Measurements from ENCODE around the gene RAI14. TPM values are rescaled to one million over a fixed set of nuclear protein-coding genes. Genes with fewer than 3 reads are reported as not detected.
"Not testable (repeated sequence)": the region's sequence is repeated elsewhere in the genome, so short reads cannot be mapped to it uniquely, and the experiment has no call there.

RAI14 gene
- polyA plus RNA-seq, 4 donors = 4.2 to 16.8 (median 7.6) TPM

- Histone ChIP-seq H3K36me3 (ENCODE audit: control insufficient read depth in 3 of 3, insufficient read depth in 2 of 3, low read depth in 1 of 3, low read length in 3 of 3) (no peaks in the 10 kb centered on the region), H3K27me3 (ENCODE audit: control insufficient read depth in 3 of 3, insufficient read depth in 3 of 3, low read length in 3 of 3) (no peaks in the 10 kb centered on the region), H3K4me1 (ENCODE audit: control insufficient read depth in 3 of 3, insufficient read depth in 2 of 3, low read depth in 1 of 3, low read length in 2 of 3) (peaks cover 0 to 8% (median 0%) of the 10 kb centered on the region in 3 donors), H3K4me3 (ENCODE audit: low read depth in 1 of 3, low read length in 3 of 3) (no peak overlapping the region), H3K27ac (ENCODE audit: low read depth in 1 of 3, low read length in 2 of 3) (peak overlapping the region in 1 of 3 donors; percentile 50), H3K9me3 (ENCODE audit: control insufficient read depth in 2 of 2, insufficient read depth in 1 of 2, low read depth in 1 of 2, low read length in 1 of 2) (no peaks in the 10 kb centered on the region)
- 60 to 78% (median 67%) methylated on average over 9 of the region's 9 CpGs for WGBS, 3 donors
- FAIRE-seq = no peak
- DNase-seq = no peak
These were observed 61.5 kb downstream of the RAI14 start for GRCh38 chr5:34717426-34718327.

GRCh38 chr5:34718516-34718915 is 62.4 kb downstream of the RAI14 start:
- WGBS, 3 donors = 88 to 93% (median 90%) methylated on average over 4 of the region's 4 CpGs
- no peak overlapping the region for H3K27ac ChIP-seq (ENCODE audit: low read depth in 1 of 3, low read length in 2 of 3)
- H3K4me3 ChIP-seq (ENCODE audit: low read depth in 1 of 3, low read length in 3 of 3) = no peak overlapping the region
- DNase-seq = no peak
- FAIRE-seq = no peak
- H3K4me1 ChIP-seq (ENCODE audit: control insufficient read depth in 3 of 3, insufficient read depth in 2 of 3, low read depth in 1 of 3, low read length in 2 of 3) = peaks cover 0 to 8% (median 0%) of the 10 kb centered on the region in 3 donors
- no peaks in the 10 kb centered on the region for H3K9me3 ChIP-seq (ENCODE audit: control insufficient read depth in 2 of 2, insufficient read depth in 1 of 2, low read depth in 1 of 2, low read length in 1 of 2)
- no peaks in the 10 kb centered on the region for H3K27me3 ChIP-seq (ENCODE audit: control insufficient read depth in 3 of 3, insufficient read depth in 3 of 3, low read length in 3 of 3)
- no peaks in the 10 kb centered on the region for H3K36me3 ChIP-seq (ENCODE audit: control insufficient read depth in 3 of 3, insufficient read depth in 2 of 3, low read depth in 1 of 3, low read length in 3 of 3)

- Histone ChIP-seq H3K4me3 (ENCODE audit: low read depth in 1 of 3, low read length in 3 of 3) (no peak overlapping the region), H3K36me3 (ENCODE audit: control insufficient read depth in 3 of 3, insufficient read depth in 2 of 3, low read depth in 1 of 3, low read length in 3 of 3) (no peaks in the 10 kb centered on the region), H3K27ac (ENCODE audit: low read depth in 1 of 3, low read length in 2 of 3) (no peak overlapping the region), H3K27me3 (ENCODE audit: control insufficient read depth in 3 of 3, insufficient read depth in 3 of 3, low read length in 3 of 3) (no peaks in the 10 kb centered on the region), H3K4me1 (ENCODE audit: control insufficient read depth in 3 of 3, insufficient read depth in 2 of 3, low read depth in 1 of 3, low read length in 2 of 3) (peaks cover 0 to 8% (median 0%) of the 10 kb centered on the region in 3 donors), H3K9me3 (ENCODE audit: control insufficient read depth in 2 of 2, insufficient read depth in 1 of 2, low read depth in 1 of 2, low read length in 1 of 2) (no peaks in the 10 kb centered on the region)
- FAIRE-seq (no peak), DNase-seq (no peak)
- WGBS, 3 donors = 86 to 90% (median 87%) methylated on average over 8 of the region's 8 CpGs
These were observed 62.9 kb downstream of the RAI14 start for GRCh38 chr5:34719029-34719428.

- DNase-seq (peak in 1 of 2 donors; percentile 73), FAIRE-seq (no peak)
- H3K27me3 ChIP-seq (ENCODE audit: control insufficient read depth in 3 of 3, insufficient read depth in 3 of 3, low read length in 3 of 3) = no peaks in the 10 kb centered on the region
- H3K36me3 ChIP-seq (ENCODE audit: control insufficient read depth in 3 of 3, insufficient read depth in 2 of 3, low read depth in 1 of 3, low read length in 3 of 3) = no peaks in the 10 kb centered on the region
- 61 to 66% (median 65%) methylated on average over 3 of the region's 3 CpGs for WGBS, 3 donors
- H3K9me3 ChIP-seq (ENCODE audit: control insufficient read depth in 2 of 2, insufficient read depth in 1 of 2, low read depth in 1 of 2, low read length in 1 of 2) = peaks cover 0 to 4% of the 10 kb centered on the region in 2 donors
- peaks cover 0 to 8% (median 0%) of the 10 kb centered on the region in 3 donors for H3K4me1 ChIP-seq (ENCODE audit: control insufficient read depth in 3 of 3, insufficient read depth in 2 of 3, low read depth in 1 of 3, low read length in 2 of 3)
- H3K4me3 ChIP-seq (ENCODE audit: low read depth in 1 of 3, low read length in 3 of 3) = no peak overlapping the region
- H3K27ac ChIP-seq (ENCODE audit: low read depth in 1 of 3, low read length in 2 of 3) = peak overlapping the region in 1 of 3 donors; percentile 36
These were observed 65.2 kb downstream of the RAI14 start for GRCh38 chr5:34721327-34721726.

GRCh38 chr5:34722183-34722582 is 66.1 kb downstream of the RAI14 start:
- H3K4me1 ChIP-seq (ENCODE audit: control insufficient read depth in 3 of 3, insufficient read depth in 2 of 3, low read depth in 1 of 3, low read length in 2 of 3) = peaks cover 0 to 8% (median 0%) of the 10 kb centered on the region in 3 donors
- H3K4me3 ChIP-seq (ENCODE audit: low read depth in 1 of 3, low read length in 3 of 3) = no peak overlapping the region
- H3K9me3 ChIP-seq (ENCODE audit: control insufficient read depth in 2 of 2, insufficient read depth in 1 of 2, low read depth in 1 of 2, low read length in 1 of 2) = peaks cover 0 to 6% of the 10 kb centered on the region in 2 donors
- no peaks in the 10 kb centered on the region for H3K36me3 ChIP-seq (ENCODE audit: control insufficient read depth in 3 of 3, insufficient read depth in 2 of 3, low read depth in 1 of 3, low read length in 3 of 3)
- no peaks in the 10 kb centered on the region for H3K27me3 ChIP-seq (ENCODE audit: control insufficient read depth in 3 of 3, insufficient read depth in 3 of 3, low read length in 3 of 3)
- no peak for DNase-seq
- WGBS, 3 donors = 81 to 91% (median 90%) methylated on average over 2 of the region's 2 CpGs
- H3K27ac ChIP-seq (ENCODE audit: low read depth in 1 of 3, low read length in 2 of 3) = no peak overlapping the region
- no peak for FAIRE-seq

GRCh38 chr5:34724741-34725140 is 68.6 kb downstream of the RAI14 start:
- 61 to 74% (median 69%) methylated on average over 1 of the region's 1 CpG for WGBS, 3 donors
- Histone ChIP-seq H3K4me1 (ENCODE audit: control insufficient read depth in 3 of 3, insufficient read depth in 2 of 3, low read depth in 1 of 3, low read length in 2 of 3) (peaks cover 0 to 8% (median 0%) of the 10 kb centered on the region in 3 donors), H3K27me3 (ENCODE audit: control insufficient read depth in 3 of 3, insufficient read depth in 3 of 3, low read length in 3 of 3) (no peaks in the 10 kb centered on the region)

GRCh38 chr5:34727166-34727749 is 71.1 kb downstream of the RAI14 start:
- not testable (repeated sequence) for H3K27ac ChIP-seq (ENCODE audit: low read depth in 1 of 3, low read length in 2 of 3); FAIRE-seq; H3K36me3 ChIP-seq (ENCODE audit: control insufficient read depth in 3 of 3, insufficient read depth in 2 of 3, low read depth in 1 of 3, low read length in 3 of 3); H3K4me1 ChIP-seq (ENCODE audit: control insufficient read depth in 3 of 3, insufficient read depth in 2 of 3, low read depth in 1 of 3, low read length in 2 of 3); H3K4me3 ChIP-seq (ENCODE audit: low read depth in 1 of 3, low read length in 3 of 3); DNase-seq; H3K27me3 ChIP-seq (ENCODE audit: control insufficient read depth in 3 of 3, insufficient read depth in 3 of 3, low read length in 3 of 3)
- WGBS, 3 donors = 92 to 97% (median 95%) methylated on average over 4 of the region's 4 CpGs
- peaks cover 0 to 16% of the 10 kb centered on the region in 2 donors for H3K9me3 ChIP-seq (ENCODE audit: control insufficient read depth in 2 of 2, insufficient read depth in 1 of 2, low read depth in 1 of 2, low read length in 1 of 2)

More at GRCh38 chr5:34724741-34725140, 68.6 kb downstream of the RAI14 start:
- H3K9me3 ChIP-seq (ENCODE audit: control insufficient read depth in 2 of 2, insufficient read depth in 1 of 2, low read depth in 1 of 2, low read length in 1 of 2) = peaks cover 0 to 16% of the 10 kb centered on the region in 2 donors
- H3K4me3 ChIP-seq (ENCODE audit: low read depth in 1 of 3, low read length in 3 of 3) = no peak overlapping the region
- FAIRE-seq (no peak), DNase-seq (no peak)
- no peak overlapping the region for H3K27ac ChIP-seq (ENCODE audit: low read depth in 1 of 3, low read length in 2 of 3)
- no peaks in the 10 kb centered on the region for H3K36me3 ChIP-seq (ENCODE audit: control insufficient read depth in 3 of 3, insufficient read depth in 2 of 3, low read depth in 1 of 3, low read length in 3 of 3)

GRCh38 chr5:34728236-34728635 is 72.1 kb downstream of the RAI14 start:
- H3K36me3 ChIP-seq (ENCODE audit: control insufficient read depth in 3 of 3, insufficient read depth in 2 of 3, low read depth in 1 of 3, low read length in 3 of 3) = no peaks in the 10 kb centered on the region
- no peak overlapping the region for H3K4me3 ChIP-seq (ENCODE audit: low read depth in 1 of 3, low read length in 3 of 3)
- H3K4me1 ChIP-seq (ENCODE audit: control insufficient read depth in 3 of 3, insufficient read depth in 2 of 3, low read depth in 1 of 3, low read length in 2 of 3) = no peaks in the 10 kb centered on the region
- peaks cover 0 to 2% (median 0%) of the 10 kb centered on the region in 3 donors for H3K27me3 ChIP-seq (ENCODE audit: control insufficient read depth in 3 of 3, insufficient read depth in 3 of 3, low read length in 3 of 3)
- 73 to 79% (median 75%) methylated on average over 4 of the region's 4 CpGs for WGBS, 3 donors
- H3K9me3 ChIP-seq (ENCODE audit: control insufficient read depth in 2 of 2, insufficient read depth in 1 of 2, low read depth in 1 of 2, low read length in 1 of 2) = peaks cover 0 to 16% of the 10 kb centered on the region in 2 donors
- FAIRE-seq = no peak
- H3K27ac ChIP-seq (ENCODE audit: low read depth in 1 of 3, low read length in 2 of 3) = no peak overlapping the region
- no peak for DNase-seq

Measured in small intestine (tissue), 7 donors.